GM13977 (cell line): ENCODE measurements around the gene TXNDC5.

Source experiments
- DNase-seq: peaks from one replicate; pipeline ENCODE4 v3.0.0; 2012; ENCODE audit warnings: low spot score
- CTCF ChIP-seq: IDR thresholded peaks from 2 replicates; pipeline ENCODE4 v1.5.1; 2012; ENCODE audit warnings: mild to moderate bottlenecking, control low read depth; ENCODE audit not compliant: insufficient read depth; ENCODE audit errors: extremely low read depth, missing control alignments
- in situ Hi-C: fragments of 300-500 bp; cut with MboI; formaldehyde crosslinking; loops from one replicate; pipeline ENCODE4 v1.12.0; 2022; ENCODE audit warnings: low sequenced_read_pairs, low pct_unique_long_range_greater_than_20kb, mixed read lengths, inconsistent platforms; ENCODE audit not compliant: unreplicated experiment

The TXNDC5 gene

GRCh38 chr6:7832904-7833750, 77.5 kb downstream of the TXNDC5 start:
- in situ Hi-C loops: no loop called here
- no peak for TF ChIP-seq CTCF
- DNase-seq: no peak
